Amniotic epithelial cell (primary cell): Measurements from ENCODE around the gene CT45A2.
"Not testable (repeated sequence)": the region's sequence is repeated elsewhere in the genome, so short reads cannot be mapped to it uniquely, and the experiment has no call there.

ENCODE experiments used
- DNase-seq: peaks from one replicate; pipeline ENCODE4 v3.0.0-alpha.2; 2010; ENCODE audit warnings: low read depth

Gene CT45A2

GRCh38 chrX:135819912-135820311 is at the start of gene CT45A2:
TSS of gene CT45A2 (minus strand) at chrX:135820012. CDS start at chrX:135816265, 3,747 bp downstream.
- DNase-seq = not testable (repeated sequence)

GRCh38 chrX:135854438-135854837 is 34.6 kb upstream of the CT45A2 start, which contains the start of gene CT45A8:
TSS of gene CT45A8 (minus strand) at chrX:135854538. CDS start at chrX:135850783, 3,755 bp downstream.
- not testable (repeated sequence) for DNase-seq

GRCh38 chrX:135837180-135837579 is 17.4 kb upstream of the CT45A2 start, which contains the start of gene CT45A7:
TSS of gene CT45A7 (minus strand) at chrX:135837280. CDS start at chrX:135833533, 3,747 bp downstream.
- not testable (repeated sequence) for DNase-seq

DNA sequence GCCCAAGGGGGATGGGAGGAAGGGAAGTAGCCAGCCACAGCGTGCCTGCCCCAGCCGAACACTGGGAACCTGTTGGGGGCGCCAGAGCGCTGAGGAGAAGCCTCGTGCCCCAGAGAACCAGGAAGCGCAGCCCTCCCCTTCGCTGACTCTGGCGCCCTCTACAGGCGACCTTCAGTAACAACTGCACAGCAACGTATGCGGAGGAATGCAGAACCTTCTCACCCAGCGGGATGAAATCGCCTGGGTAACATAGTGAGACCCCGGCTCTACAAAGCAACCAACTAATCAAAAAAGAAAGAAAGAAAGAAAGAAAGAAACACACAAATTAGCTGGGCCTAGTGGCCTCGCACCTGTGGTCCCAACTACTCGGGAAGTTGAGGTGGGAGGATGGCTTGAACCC is 17.1 kb downstream of the CT45A2 start, which contains the start of gene CT45A6:
Gene CT45A6 (minus strand): TSS at position 101 of the 400 bp plus-strand sequence. CDS start 3,794 bp downstream, outside the sequence.
- DNase-seq = not testable (repeated sequence)

- DNase-seq = not testable (repeated sequence)
Observed at GRCh38 chrX:135785403-135785802, 34.4 kb downstream of the CT45A2 start, which contains the start of gene CT45A5. TSS of gene CT45A5 (minus strand) at chrX:135785503. CDS start at chrX:135781729, 3,774 bp downstream.

DNA sequence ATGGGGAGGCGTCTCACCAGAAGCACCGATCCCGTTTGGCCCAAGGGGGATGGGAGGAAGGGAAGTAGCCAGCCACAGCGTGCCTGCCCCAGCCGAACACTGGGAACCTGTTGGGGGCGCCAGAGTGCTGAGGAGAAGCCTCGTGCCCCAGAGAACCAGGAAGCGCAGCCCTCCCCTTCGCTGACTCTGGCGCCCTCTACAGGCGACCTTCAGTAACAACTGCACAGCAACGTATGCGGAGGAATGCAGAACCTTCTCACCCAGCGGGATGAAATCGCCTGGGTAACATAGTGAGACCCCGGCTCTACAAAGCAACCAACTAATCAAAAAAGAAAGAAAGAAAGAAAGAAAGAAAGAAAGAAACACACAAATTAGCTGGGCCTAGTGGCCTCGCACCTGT is 51.7 kb downstream of the CT45A2 start, which contains the start of gene CT45A3:
Gene CT45A3 (minus strand): TSS at position 101 of the 400 bp plus-strand sequence. CDS start 3,747 bp downstream, outside the sequence.
- not testable (repeated sequence) for DNase-seq
